K562 (cell line): ENCODE results near the gene LMX1B. TPM values are rescaled to one million over a fixed set of nuclear protein-coding genes. Genes with fewer than 3 reads are reported as not detected.
A peak's percentile ranks its signal among the peaks of the same experiment; 100 is the strongest.

Experiments
- CHCHD3 ChIP-seq: fragments of 250-450 bp; sonication (Bioruptor Pico); IDR thresholded peaks from 2 replicates; pipeline ENCODE4 v2.1.2; 2022; ENCODE audit warnings: mild to moderate bottlenecking
- CSDE1 ChIP-seq, 2 experiments: fragments of 450-650 bp; IDR thresholded peaks; 2 replicates each; pipeline ENCODE4 v1.6.1; 2016; ENCODE audit warnings: mild to moderate bottlenecking in 1 of 2
- E2F3 ChIP-seq: fragments of 250-450 bp; sonication (Bioruptor Pico); IDR thresholded peaks from 2 replicates; pipeline ENCODE4 v1.4.0; 2020; ENCODE audit warnings: mild to moderate bottlenecking
- E2F8 ChIP-seq: fragments of 450-650 bp; IDR thresholded peaks from 2 replicates; pipeline ENCODE4 v1.7.1; 2018; ENCODE audit warnings: mild to moderate bottlenecking, low read depth; ENCODE audit not compliant: partially characterized antibody
- L3MBTL2 ChIP-seq: fragments of 450-650 bp; IDR thresholded peaks from 2 replicates; pipeline ENCODE4 v1.6.1; 2016; ENCODE audit warnings: mild to moderate bottlenecking, moderate library complexity
- MGA ChIP-seq: fragments of 450-650 bp; IDR thresholded peaks from 2 replicates; pipeline ENCODE4 v1.6.1; 2016; ENCODE audit warnings: mild to moderate bottlenecking, moderate library complexity
- NELFE ChIP-seq: IDR thresholded peaks from 2 replicates; pipeline ENCODE4 v1.6.1; 2011; ENCODE audit warnings: mild to moderate bottlenecking; ENCODE audit not compliant: insufficient read depth, insufficient read length
- NFATC3 ChIP-seq: fragments of 450-650 bp; IDR thresholded peaks from 2 replicates; pipeline ENCODE4 v1.6.1; 2017; ENCODE audit warnings: mild to moderate bottlenecking
- NR2C2 ChIP-seq, 2 experiments: fragments of 200-800 bp in 1 of 2; sonication (Bioruptor generic) in 1 of 2; sonication (generic) in 1 of 2; formaldehyde crosslinking in 1 of 2; IDR thresholded peaks; 2 replicates each; pipeline versions ENCODE4 v1.6.1 to v1.8.0; 2016 to 2022; ENCODE audit warnings: mild to moderate bottlenecking in 1 of 2, missing compliant biosample characterization in 1 of 2, missing genetic modification characterization in 1 of 2, missing genetic modification reagents in 1 of 2
- SIN3A ChIP-seq, 2 experiments: fragments of 150-350 bp in 1 of 2; IDR thresholded peaks; 2 replicates each; pipeline ENCODE4 v1.6.1; 2011 to 2016; ENCODE audit warnings: borderline replicate concordance in 2 of 2, low read depth in 2 of 2, low read length in 2 of 2, mild to moderate bottlenecking in 2 of 2, moderate library complexity in 2 of 2; ENCODE audit not compliant: control insufficient read depth in 1 of 2
- SMARCA4 ChIP-seq: fragments of 450-650 bp; IDR thresholded peaks from 2 replicates; pipeline ENCODE4 v1.6.1; 2016
- ZNF12 ChIP-seq: sonication (generic); formaldehyde crosslinking; IDR thresholded peaks from 2 replicates; pipeline ENCODE4 v1.4.0; 2020; ENCODE audit warnings: mild to moderate bottlenecking, missing genetic modification reagents
- ZNF644 ChIP-seq: fragments of 200-800 bp; sonication (Bioruptor generic); IDR thresholded peaks from 2 replicates; pipeline ENCODE4 v1.6.1; 2016; ENCODE audit warnings: low read depth, missing genetic modification characterization, missing compliant biosample characterization
- polyA plus RNA-seq, 8 experiments: library from polyadenylated mRNA; depleted of rRNA in 4 of 8; stranded (reverse) in 5 of 8; unstranded in 3 of 8; fragments of >200 nt; fragmentation: Nextera tagmentation in 2 of 8; fragmentation: Illumina TruSeq in 1 of 8; extraction: Ambion mirVana in 2 of 8; extraction: Trizol in 1 of 8; gene quantifications; 2 replicates each; pipeline versions ENCODE4 v1.2.1 to v1.2.3, GENCODE V29; 2011 to 2014; ENCODE audit warnings: inconsistent platforms in 1 of 8, missing spikeins in 1 of 8
- total RNA-seq, 7 experiments: library from RNA; depleted of rRNA in 6 of 7; stranded (reverse); fragments of >200 nt in 6 of 7; fragmentation: Illumina TruSeq in 2 of 7; extraction: Trizol in 2 of 7; gene quantifications; 2 replicates each; pipeline versions ENCODE4 v1.2.1 to v1.2.3, GENCODE V29; 2011 to 2021; ENCODE audit warnings: low replicate concordance in 1 of 7

Gene LMX1B
- total and polyA plus RNA-seq, 9 of the 15 experiments (the other 6 are each of a cell fraction or from before 2014, with no cell fraction given): not detected

- no peak for TF ChIP-seq NELFE
- no peak for TF ChIP-seq CHCHD3 (CRISPR knock-in tag)
- TF ChIP-seq ZNF644 (tag): no peak
- no peak for TF ChIP-seq NFATC3
- TF ChIP-seq CSDE1 (IDR thresholded peaks at IDR 0.05): no peak
- peak; percentile 52 for TF ChIP-seq MGA
- no peak for TF ChIP-seq E2F3
- no peak for TF ChIP-seq NR2C2 (CRISPR knock-in tag; IDR thresholded peaks at IDR 0.05)
- TF ChIP-seq NR2C2 (tag; IDR thresholded peaks at IDR 0.05): no peak
- TF ChIP-seq L3MBTL2: peak; percentile 39; the same call in 1 of the 2 replicates
- no peak for TF ChIP-seq SMARCA4
- TF ChIP-seq E2F8: no peak
- no peak for TF ChIP-seq ZNF12 (CRISPR knock-in tag)
- TF ChIP-seq SIN3A (IDR thresholded peaks at IDR 0.05; ENCODE audit: borderline replicate concordance in 2 of 2, control insufficient read depth in 1 of 2, low read depth in 2 of 2, low read length in 2 of 2): no peak
Observed at GRCh38 chr9:126702151-126703001, 88.6 kb downstream of the LMX1B start (continued).
